Measurements from ENCODE around the gene DHRSX.
"Not testable (repeated sequence)": the region's sequence is repeated elsewhere in the genome, so short reads cannot be mapped to it uniquely, and the experiment has no call there.

Gene DHRSX

DNA sequence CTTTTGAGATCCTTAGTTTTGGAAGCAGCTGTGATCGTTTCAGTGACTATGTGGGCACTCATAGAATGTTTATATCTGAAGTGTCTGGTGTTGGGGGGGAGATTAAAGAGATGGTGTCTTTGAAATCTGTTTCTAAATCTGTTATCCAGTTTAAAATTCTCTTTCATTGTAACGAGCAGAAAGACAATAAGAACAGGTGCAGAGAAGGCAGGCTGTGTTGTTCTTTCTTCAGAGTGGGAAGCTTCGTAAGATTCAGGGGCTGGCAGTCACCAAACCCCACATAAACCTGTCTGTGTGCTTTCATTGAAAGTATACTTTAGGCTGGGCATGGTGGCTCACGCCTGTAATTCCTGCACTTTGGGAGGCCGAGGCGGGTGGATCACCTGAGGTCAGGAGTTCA, 16.3 kb upstream of the DHRSX start:
- DNase-seq: no peak

DNA sequence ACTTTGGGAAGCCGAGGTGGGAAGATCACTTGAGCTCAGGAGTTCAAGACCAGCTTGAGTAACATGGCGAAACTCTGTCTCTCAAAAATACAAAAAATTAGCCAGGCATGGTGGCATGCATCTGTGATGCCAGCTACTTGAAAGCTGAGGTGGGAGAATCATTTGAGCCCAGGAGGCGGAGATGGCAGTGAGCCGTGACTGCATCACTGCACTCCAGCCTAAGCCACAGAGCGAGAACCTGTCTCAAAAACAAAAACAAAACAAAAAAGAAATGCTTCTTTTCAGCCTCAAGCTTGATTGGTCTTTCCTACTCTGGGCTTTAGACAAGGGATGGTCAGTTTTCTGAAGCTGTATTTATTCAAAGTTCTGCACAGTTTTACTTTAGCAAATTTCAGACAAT, 15.8 kb upstream of the DHRSX start:
- no peak for DNase-seq

DNA sequence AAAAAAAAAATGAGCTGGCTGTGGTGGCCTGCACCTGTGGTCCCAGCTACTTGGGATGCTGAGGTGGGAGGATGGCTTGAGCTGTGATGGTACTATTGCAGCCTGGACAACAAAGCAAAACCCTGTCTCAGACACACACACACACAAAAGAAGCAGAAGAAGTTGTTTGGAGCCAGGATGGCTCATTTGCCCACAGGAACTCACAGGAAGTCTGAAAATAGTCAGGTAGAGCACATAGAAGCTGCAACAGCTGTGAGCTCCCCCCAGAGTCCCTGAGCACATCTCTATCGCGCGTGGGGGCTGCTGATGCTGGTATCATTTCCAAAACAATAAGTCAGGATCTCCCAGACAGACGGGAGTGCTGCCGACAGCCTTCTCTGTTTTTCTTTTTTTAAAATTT, 13.4 kb upstream of the DHRSX start:
- DNase-seq: no peak

DNA sequence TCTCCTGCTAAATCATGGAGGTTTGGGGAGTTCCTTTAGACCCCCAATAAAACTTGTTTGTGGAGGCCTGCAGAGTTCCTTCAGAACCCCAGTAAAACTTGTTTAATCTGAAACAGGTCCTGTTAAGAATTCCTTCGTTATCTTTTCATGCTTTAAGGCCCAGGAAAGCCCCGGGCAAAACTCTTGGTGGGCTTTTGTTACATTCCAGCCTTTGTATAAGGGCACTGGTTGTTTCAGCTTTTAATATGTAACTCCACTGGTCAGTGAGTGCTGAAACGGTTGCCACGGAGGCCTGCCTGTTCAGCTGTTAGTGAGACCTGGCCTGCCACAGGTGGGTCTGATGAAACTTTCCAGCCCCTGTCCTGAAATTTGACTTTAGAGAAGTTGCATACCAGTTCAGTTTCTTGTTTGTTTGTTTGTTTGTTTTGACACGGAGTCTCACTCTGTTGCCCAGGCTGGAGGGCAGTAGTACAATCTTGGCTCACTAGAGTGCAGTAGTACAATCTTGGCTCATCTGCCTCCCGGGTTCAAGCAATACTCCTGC, 12.4 kb upstream of the DHRSX start:
- DNase-seq: no peak

DNA sequence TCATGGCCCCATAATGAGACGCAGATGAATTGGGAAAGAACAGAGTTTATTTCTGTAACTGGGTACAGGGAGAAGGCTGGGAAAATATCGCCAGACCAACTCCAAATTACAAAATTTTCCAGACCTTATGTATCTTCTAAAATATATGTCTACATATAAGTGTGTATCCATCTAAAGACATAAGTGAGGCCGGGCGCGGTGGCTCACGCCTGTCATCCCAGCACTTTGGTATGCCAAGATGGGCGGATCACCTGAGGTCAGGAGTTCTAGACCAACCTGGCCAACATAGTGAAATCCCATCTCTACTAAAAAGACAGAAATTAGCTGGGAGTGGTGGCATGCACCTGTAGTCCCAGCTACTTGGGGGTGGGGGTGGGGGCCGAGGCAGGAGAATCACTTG, 11.7 kb upstream of the DHRSX start:
- DNase-seq: no peak

DNA sequence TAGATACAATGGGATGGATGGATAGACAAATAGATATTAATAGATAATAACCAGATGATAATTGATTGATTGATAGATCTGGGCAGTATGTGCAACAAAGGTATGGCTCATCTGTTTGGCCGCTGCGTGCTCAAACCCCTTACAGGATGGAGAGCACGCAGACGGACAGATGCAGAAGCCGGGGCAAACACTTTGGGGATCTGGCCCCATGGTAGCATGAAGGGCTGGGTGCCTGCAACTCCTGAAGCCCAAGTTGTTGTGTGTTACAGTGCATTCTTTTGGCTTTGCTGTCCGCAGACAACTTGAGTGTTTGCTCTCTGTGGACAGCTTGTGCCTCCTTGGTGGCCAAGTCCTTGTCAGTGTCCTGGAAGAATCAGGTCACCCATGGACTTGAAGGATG, 10.6 kb upstream of the DHRSX start:
- no peak for DNase-seq

DNA sequence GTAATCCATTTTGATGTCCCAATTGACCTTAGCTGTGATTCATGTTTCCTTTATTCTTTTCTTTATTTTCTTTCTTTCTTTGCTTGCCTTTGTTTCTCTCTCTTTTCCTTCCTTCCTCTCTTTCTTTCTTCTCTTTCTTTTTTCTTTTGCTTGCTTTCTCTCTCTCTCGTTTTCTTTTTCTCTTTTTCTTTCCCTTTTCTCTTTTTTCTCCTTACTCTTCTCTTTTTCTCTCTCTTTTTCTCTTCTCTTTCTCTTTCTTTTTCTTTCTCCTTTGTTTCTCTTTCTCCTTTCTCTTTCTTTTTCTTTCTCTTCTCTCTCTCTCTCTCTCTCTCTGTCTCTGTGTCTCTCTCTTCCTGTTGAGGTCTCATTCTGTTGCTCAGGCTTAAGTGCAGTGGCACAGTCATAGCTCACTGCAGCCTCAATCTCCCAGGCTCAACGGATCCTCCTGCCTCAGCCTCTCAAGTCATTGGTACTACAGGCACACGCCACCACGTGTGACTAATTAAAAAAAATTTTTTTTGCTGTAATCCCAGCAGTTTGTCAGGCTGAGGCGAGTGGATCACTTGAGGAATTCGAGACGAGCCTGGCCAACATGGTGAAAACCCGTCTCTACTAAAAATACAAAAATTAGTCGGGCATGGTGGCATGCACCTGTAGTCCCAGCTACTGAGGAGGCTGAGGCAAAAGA, 8.0 kb upstream of the DHRSX start:
- no peak for DNase-seq

DNA sequence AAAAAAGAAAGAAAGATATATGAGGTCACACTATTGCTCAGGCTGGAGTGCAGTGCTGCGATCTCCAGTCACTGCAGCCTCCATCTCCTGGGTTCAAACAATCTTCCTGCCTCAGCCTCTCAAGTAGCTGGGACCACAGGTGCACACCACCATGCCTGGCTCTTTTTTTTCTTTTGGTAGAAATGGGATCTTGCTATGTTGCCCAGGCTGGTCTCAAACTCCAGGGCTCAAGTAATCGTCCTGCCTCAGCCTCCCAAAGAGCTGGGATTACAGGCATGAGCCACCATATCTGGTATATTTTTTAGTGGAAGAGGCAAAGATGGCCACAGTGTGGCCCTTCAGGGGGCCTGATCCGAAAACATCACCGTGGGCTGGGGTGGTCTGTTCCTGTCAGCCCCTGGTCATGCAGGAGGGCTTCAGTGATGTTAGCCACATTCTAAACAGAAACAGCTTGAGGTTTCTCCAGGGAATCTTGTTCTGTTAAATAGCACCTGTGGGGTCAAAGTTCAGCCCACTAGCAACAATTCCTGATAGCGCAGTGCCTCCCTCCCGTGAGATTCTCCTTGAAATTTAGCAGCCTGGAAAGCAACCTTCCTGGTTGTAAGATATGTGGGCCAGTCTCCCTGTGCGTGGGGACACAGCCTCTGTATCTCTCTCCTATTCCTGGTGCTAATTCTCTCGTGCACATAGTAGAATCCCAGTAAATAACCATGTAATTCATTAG, 7.3 kb upstream of the DHRSX start:
- no peak for DNase-seq

DNA sequence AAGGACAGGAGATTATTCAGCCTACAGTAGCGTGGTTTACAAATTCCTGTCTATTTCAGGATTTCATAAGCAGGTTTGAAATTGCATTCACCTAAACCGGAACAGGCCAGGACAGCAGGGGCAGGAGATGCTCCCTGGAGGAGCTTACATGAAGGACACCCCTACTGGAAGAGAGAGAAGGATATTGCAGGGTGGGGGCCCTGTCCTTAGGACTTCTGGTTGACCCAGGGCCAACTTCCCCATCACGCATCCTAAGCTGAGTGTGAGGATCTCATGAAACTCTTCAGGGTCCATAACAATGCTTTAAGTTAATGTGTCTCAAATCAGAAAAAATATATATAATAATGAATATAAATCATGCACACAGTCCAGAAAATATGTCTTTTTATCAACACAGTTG, 6.4 kb upstream of the DHRSX start:
- no peak for DNase-seq

DNA sequence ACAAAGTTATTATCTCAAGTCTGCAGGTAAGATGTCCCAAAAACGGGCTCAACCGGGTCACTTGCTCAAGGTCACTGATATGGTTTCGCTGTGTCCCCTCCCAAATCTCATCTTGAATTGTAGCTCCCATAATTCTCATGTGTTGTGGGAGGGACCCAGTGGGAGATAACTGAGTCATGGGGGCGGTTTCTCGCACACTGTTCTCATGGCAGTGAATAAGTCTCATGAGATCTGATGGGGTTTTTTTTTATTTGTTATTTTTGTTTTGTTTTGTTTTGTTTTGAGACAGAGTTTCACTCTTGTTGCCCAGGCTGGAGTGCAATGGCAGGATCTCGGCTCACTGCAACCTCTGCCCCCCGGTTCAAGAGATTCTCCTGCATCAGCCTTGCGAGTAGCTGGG, 4.6 kb upstream of the DHRSX start:
- DNase-seq: not testable (repeated sequence)

DNA sequence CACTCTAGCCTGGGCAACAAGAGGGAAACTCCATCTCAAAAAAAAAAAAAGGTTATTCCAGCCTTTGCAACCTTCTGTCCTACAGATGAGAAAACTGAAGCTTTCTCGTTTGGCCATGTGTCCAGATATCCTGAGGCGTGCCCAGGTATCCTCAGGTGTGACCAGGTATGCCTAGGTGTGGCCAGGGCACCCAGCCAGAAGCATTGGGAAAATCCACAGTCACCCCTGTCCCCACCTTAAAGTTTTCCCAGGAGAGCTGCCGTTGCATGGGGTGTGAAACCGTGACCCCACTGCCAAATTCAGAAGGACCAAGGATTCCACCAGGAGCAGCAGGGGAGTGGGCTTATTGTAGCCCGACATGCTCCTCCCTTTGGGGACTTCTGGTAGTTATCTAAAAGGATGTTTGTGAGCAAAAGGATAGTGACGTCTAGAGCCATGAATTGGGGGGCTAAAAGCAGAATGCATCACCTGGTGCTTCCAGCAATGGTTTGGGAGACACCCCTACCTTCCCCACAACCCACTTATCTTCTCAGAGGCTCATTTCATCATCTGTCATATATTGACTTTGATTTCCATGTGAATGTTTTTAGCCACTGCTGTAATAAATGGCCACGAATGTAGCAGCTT, 4.0 kb upstream of the DHRSX start:
- no peak for DNase-seq

DNA sequence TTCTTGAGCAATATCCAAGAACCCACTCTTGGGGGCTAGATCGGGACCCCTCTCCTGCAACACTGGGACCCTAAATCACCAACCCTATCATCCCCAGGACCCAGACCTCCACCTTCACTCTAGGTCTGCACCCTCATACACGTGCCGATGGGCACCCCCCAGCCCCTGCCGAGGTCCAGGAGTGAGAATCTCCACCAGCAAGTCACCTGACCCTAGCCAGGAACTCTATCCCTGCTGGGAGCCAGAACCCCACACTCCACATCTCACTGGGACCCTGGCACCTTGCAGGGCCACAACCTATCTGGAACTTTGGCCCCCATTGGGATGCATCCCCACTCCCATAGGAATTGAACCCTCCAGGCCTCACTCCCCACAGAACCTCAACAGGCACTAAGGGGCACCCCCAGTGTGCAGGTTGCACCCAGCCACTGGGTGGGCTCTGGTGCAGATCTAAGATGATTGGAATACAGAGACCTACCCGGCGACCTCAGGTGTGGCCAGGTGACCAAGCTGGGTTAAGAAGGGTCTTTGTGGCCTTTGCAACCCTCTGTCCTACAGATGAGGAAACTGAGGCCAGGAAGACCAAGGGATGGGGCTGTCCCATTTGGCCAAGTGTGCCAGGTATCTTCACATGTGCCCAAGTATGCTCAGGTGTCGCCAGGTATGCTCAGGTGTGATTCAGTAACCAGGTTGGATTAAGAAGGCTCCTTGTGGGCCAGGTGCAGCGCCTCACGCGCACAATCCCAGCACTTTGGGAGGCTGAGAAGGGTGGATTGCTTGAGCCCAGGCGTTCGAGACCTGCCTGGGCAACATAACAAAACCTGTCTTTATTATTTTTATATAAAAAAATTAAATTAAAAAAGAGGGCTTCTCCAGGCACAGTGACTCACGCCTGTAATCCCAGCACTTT, 3.1 kb upstream of the DHRSX start:
- DNase-seq: no peak

DNA sequence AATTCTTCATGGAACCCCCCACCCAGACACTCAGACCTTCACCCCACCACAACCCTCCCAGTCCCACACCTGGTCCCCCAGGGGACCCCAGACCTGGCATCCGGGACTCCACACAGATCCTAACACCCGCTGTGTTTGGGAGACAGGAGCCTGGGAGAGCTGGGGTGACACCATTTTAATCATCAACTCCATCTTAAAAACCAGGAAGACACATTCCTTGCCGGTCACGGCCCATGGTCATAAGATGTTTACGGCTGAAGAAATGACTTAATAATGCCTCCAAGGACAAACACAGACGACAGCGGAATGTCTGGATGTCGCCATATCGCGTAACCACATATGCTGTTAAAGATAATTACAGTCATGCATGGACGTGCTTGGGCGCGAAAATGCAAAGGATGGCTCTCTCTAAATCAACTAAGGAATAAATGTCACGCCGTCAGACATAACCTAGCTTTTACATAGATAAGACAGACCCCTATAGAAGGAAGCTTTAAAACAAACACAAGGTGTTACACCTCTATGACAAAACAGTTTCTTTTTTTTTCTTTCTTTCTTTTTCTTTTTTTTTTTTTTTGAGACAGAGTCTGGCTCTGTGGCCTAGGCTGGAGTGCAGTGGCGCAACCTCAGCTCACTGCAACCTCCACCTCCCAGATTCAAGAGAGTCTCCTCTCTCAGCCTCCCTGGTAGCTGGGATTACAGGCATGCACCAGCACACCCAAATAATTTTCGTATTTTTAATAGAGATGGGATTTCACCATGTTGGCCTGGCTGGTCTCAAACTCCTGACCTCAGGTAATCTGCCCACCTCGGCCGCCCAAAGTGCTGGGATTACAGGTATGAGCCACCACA, 2.1 kb upstream of the DHRSX start:
- peak; percentile 17 for DNase-seq

DNA sequence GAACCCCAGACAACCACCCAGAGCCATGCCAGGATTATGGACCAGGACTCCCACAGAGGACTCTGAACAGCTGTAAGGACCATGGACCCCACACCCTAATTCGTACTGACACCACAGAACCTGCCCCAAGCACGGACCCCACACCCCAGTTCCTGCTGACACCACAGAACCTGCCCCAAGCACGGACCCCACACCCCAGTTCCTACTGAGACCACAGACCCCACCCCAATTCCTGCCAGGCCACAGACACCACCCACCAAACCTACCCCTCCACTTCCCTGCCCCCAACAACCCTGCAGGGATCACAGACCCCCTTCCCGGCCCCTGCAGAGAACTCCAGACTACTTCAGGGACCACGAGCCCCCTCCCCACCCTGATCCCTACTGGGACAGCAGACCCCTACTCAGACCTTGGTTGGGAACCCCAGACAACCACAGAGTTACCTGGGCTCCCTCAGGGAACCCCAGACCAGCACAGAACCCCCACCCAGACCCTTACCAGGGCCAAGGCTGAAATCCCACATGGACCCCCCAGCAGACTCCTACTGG, 1.4 kb upstream of the DHRSX start:
- no peak for DNase-seq

DNA sequence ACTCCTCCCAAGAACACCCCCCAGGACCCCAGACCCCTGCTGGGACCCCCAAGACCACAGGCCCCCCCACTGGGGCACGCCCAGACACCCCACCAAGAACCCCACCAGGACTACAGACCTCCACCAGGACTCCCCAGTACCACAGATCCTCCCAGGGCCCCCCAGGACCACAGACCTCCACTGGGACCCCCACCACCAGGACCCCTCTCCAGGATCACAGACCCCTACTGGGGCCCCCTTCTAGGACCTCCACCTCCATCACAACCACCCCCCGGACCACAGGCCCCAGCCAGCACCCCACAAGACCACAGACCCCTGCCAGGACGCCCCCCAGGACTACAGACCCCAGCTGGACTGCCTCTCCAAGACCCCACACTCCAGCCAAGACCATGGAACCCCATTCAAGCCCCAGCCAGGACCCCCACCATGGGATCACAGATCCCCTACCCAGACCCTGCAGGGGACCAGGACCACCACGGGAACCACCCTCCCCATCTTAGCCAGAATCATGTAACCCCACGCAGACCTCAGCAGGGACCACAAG, 855 bp upstream of the DHRSX start:
- no peak for DNase-seq

DNA sequence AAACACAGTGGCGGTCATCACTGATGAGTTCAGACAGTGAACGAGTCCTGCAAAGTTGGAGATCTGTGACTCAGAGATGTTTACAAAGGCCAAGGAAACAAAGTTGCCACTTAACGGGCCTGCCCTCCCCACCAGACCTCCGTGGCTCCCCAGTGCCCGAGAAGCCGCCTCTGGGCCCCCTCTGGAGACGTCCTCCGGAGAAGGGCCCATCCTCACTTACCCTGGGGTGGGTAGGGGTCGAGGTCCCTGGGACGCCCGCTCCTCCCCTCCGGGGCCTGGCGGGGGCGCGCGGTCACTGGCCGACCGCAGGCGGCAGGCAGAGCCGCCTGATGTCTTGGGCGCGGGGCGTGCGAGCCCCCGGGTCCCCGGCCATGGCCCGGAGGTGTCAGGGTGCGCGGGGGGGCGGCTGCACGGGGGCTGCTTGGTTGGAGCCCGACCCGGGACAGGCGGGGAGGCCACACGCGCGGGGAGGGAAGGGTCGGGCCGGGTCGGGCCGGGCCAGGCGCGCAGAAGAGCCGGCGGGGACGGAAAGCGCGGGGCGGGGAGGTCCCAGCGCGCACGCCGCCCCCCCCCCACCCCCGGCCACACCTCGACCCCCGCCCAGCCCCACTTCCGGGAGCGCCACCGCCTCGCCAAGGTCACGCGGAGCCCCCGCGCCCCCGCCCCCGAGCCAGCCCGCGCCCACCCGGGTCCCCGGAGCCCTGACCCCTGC, 529 bp downstream of the DHRSX start:
- peak; percentile 54 for DNase-seq

DNA sequence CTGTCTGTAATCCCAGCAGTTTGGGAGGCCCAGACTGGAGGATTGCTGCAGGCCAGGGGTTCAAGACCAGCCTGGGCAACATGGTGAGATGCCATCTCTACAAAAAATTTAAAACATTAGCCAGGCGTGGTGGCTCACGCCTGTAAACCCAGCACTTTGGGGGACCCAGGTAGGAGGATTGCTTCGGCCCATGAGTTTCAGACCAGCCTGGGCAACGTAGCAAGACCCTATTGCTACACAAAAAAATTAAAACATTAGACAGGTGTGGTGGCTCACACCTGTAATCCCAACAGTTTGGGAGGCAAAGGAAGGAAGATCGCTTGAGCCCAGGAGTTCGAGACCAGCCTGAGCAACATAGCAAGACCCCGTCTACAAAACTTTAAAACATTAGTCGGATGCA, 1.3 kb downstream of the DHRSX start:
- no peak for DNase-seq

DNA sequence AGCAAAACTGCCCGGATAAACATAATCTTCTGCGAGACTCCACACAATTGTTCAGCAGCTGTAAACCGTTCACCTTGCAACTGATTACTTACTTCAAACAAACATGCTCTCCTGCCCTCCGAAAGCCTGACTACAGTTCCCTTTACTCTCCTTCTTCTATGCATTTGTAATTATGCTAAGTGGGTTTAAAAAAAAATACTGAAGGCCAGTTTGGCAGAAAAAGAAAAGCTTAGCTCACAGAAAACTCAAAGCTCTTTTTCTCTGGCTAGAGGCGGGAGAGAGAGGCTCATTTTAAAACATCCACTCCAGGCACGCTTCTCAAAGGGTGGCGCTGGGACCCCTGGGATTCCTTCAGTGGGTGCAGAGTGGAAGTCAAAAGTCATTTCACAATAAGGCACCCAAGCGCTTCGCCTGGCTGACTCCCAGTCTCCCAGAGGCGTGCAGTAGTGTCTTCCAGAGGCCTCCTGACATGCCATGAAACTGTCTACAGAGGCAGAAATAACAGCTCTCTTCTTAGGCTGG, 1.9 kb downstream of the DHRSX start:
- DNase-seq: peak; percentile 28

DNA sequence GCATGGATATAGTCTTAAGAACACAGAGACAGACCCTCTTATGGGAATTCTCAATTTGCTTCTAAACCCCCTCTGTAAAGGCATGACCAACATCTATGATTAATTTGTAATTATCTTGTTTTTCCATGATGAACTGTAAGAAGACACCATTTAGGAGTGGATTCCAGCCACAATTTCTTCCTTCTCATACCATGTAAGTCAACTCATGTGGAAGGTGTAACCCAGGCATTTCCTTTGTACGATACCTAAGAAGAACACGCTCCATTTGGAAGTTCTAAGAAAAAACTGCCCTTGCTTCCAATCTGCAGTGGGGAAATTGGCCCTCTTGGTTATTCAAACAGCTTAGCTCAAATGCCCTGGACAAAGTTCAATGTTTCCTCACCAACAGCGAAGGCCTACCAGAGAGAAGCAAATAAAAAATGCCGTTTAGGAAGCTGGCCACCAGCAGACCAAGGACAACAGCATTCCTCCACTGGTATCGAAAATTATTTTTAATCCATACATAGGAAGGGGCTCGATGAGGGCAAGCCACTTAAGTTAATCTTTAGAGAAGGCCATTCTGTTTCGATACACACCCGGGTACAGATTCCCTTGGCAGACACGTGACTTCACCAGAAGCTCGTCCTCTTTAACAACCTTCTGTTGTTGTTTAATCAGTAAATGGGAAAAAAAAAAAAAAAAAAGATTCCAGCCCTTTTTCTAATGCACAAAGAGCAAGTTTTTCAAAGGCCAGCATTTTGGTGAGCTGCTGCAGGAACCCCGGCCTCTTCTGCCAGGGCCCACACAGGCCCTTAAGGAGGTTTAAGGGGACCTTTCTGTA, 2.6 kb downstream of the DHRSX start:
- DNase-seq: no peak

DNA sequence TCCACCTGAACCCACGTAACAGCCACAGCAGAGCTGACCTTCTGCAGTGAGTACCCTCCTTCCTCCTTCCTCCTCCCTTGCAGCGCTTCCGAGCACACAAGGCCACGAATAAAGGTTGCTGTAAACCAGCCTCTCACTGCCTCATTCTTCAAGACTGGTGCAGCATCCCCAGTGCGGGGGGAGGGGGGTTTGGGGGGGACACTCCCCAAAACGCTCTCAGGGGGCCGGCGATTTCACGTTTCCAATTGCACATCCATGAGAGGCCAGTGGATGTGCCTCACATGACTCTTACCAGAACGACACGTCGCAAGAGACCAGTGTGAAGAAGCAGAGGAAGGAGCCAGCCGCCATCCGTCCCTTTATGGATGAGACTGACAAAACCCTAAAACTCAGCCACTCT, 5.2 kb downstream of the DHRSX start:
- DNase-seq: no peak
